Measurements from ENCODE around the gene FAM83G.

DNA sequence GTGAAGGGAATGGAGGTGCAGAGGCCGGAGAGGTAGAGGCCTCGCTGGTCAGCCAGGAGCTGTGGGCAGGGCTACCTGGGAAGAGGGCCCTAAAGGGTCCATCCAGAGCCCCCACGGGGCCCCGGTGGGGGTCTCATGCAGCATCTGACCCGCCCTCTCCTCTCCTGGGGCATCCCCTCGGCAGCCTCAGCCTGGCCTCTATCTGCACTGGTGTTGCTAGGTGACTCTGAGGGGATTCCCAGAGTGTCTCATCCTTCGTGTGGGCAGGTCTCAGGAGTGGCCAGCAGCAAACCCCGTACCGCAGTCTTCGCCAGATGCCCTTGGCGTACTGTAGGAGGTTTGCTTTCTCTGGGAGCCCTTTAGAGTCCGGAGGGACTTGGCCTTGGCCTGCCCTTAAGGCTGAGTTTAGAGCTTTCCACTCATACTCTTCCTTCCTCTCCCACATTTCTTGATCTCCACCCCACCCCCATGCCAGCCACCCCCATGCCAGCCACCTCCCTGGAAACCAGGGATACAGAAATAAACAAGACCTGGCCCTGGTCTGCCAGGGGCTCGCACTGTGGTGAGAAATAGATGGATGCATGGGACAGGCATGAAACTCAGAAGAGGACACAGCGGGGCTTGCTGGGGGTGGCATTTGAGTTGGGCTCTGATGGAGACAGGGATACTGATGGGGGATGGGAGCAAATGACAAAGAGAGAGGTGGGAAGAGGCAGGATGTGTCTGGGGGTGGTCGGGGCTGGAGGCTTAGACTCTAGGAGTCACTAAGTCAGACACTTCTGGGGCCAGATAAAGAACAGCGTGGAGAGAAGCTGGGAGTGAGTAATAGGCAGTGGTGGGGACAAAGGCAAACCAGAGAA lies 42.7 kb downstream of the FAM83G start:
- TF ChIP-seq, protein P1, sequence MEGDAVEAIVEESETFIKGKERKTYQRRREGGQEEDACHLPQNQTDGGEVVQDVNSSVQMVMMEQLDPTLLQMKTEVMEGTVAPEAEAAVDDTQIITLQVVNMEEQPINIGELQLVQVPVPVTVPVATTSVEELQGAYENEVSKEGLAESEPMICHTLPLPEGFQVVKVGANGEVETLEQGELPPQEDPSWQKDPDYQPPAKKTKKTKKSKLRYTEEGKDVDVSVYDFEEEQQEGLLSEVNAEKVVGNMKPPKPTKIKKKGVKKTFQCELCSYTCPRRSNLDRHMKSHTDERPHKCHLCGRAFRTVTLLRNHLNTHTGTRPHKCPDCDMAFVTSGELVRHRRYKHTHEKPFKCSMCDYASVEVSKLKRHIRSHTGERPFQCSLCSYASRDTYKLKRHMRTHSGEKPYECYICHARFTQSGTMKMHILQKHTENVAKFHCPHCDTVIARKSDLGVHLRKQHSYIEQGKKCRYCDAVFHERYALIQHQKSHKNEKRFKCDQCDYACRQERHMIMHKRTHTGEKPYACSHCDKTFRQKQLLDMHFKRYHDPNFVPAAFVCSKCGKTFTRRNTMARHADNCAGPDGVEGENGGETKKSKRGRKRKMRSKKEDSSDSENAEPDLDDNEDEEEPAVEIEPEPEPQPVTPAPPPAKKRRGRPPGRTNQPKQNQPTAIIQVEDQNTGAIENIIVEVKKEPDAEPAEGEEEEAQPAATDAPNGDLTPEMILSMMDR (IDR thresholded peaks at IDR 0.05; ENCODE audit: insufficient read depth, low read depth, low read length), result no peak
- no peak for TF ChIP-seq EZH2 (IDR thresholded peaks at IDR 0.05; ENCODE audit: insufficient read depth, low read length)

Measured in astrocyte (in vitro differentiated cells and primary cell).